Naive thymus-derived CD4-positive, alpha-beta T cell (primary cell): ENCODE results near the gene PPP2R5D. TPM values are rescaled to one million over a fixed set of nuclear protein-coding genes. Genes with fewer than 3 reads are reported as not detected.
A peak's percentile ranks its signal among the peaks of the same experiment; 100 is the strongest.

Experiments used
- ATAC-seq: fragments of 150-1000 bp; cut with Tn5 transposase; 2 replicates; pipeline ENCODE4 v1.10.0; 2021; ENCODE audit warnings: mild to moderate bottlenecking, moderate library complexity
- CTCF ChIA-PET: fragments of 350-600 bp; sonication (Branson Sonifier 250); formaldehyde crosslinking; loops from one replicate; lab custom pipeline; 2021; ENCODE audit warnings: antibody characterized with exemption; lab: Charles Lee
- POLR2A ChIA-PET: fragments of 350-600 bp; sonication (Branson Sonifier 250); formaldehyde crosslinking; loops from one replicate; lab custom pipeline; 2021; ENCODE audit warnings: antibody characterized with exemption, inconsistent platforms; lab: Charles Lee
- DNase-seq, 9 donors: peaks; one replicate each; pipeline versions ENCODE4 v3.0.0 to v3.0.0-alpha.2; 2020 to 2022; ENCODE audit warnings: mixed read lengths in 1 of 9
- H3K27ac ChIP-seq: one replicate; pipeline ENCODE4 v1.7.0; 2013; ENCODE audit warnings: mild to moderate bottlenecking, low read depth, low read length, moderate library complexity
- H3K27me3 ChIP-seq, 2 donors: one replicate each; pipeline ENCODE4 v1.7.0; 2013; ENCODE audit warnings: low read length in 2 of 2, mild to moderate bottlenecking in 2 of 2, moderate library complexity in 2 of 2; ENCODE audit not compliant: control insufficient read depth in 2 of 2, insufficient read depth in 2 of 2
- H3K36me3 ChIP-seq, 3 experiments: 1 replicate in 2 of 3; 2 replicates in 1 of 3; pipeline ENCODE4 v1.7.0; 2013; ENCODE audit warnings: low read length in 3 of 3, mild to moderate bottlenecking in 3 of 3, moderate library complexity in 1 of 3; ENCODE audit not compliant: insufficient read depth in 3 of 3, control insufficient read depth in 2 of 3
- H3K4me1 ChIP-seq, 2 donors: one replicate each; pipeline ENCODE4 v1.7.0; 2013; ENCODE audit warnings: low read length in 2 of 2, mild to moderate bottlenecking in 2 of 2, moderate library complexity in 1 of 2; ENCODE audit not compliant: control insufficient read depth in 2 of 2, insufficient read depth in 2 of 2
- H3K4me3 ChIP-seq: 2 replicates; pipeline ENCODE4 v1.7.0; 2013; ENCODE audit warnings: mild to moderate bottlenecking, low read length
- H3K9me3 ChIP-seq, 3 experiments: 1 replicate in 2 of 3; 2 replicates in 1 of 3; pipeline ENCODE4 v1.7.0; 2013; ENCODE audit warnings: low read length in 3 of 3; ENCODE audit not compliant: control insufficient read depth in 2 of 3
- H3K27ac Mint-ChIP-seq, 9 donors: one replicate each; pipeline ENCODE4 v1.8.0; 2020 to 2022; ENCODE audit warnings: mixed read lengths in 9 of 9, mild to moderate bottlenecking in 8 of 9, moderate library complexity in 5 of 9, inconsistent platforms in 2 of 9
- H3K27me3 Mint-ChIP-seq, 5 donors: one replicate each; pipeline ENCODE4 v1.8.0; 2021 to 2022; ENCODE audit warnings: mixed read lengths in 5 of 5, mild to moderate bottlenecking in 1 of 5
- H3K36me3 Mint-ChIP-seq, 5 donors: one replicate each; pipeline ENCODE4 v1.8.0; 2020 to 2022; ENCODE audit warnings: mixed read lengths in 5 of 5, mild to moderate bottlenecking in 3 of 5, inconsistent platforms in 1 of 5
- H3K4me1 Mint-ChIP-seq, 7 donors: one replicate each; pipeline ENCODE4 v1.8.0; 2020 to 2022; ENCODE audit warnings: mixed read lengths in 7 of 7, mild to moderate bottlenecking in 3 of 7, inconsistent platforms in 1 of 7
- H3K4me3 Mint-ChIP-seq, 10 donors: one replicate each; pipeline ENCODE4 v1.8.0; 2020 to 2022; ENCODE audit warnings: mild to moderate bottlenecking in 10 of 10, mixed read lengths in 10 of 10, moderate library complexity in 6 of 10, inconsistent platforms in 2 of 10
- H3K9me3 Mint-ChIP-seq, 11 donors: one replicate each; pipeline ENCODE4 v1.8.0; 2020 to 2022; ENCODE audit warnings: mixed read lengths in 11 of 11, mild to moderate bottlenecking in 4 of 11, inconsistent platforms in 1 of 11, moderate library complexity in 1 of 11
- intact Hi-C, 2 donors: fragments of 100-400 bp; cut with micrococcal nuclease; formaldehyde crosslinking; loops; one replicate each; pipeline ENCODE4 v1.15.1; 2023
- polyA plus RNA-seq, 2 donors: library from polyadenylated mRNA; unstranded; fragments of 300-500 nt; fragmentation: Illumina TruSeq; gene quantifications; one replicate each; pipeline ENCODE4 v1.2.3, GENCODE V29; 2021
- total RNA-seq, 6 experiments: library from RNA in 5 of 6; stranded (reverse) in 5 of 6; gene quantifications; 1 replicate in 5 of 6; 2 replicates in 1 of 6; pipeline ENCODE4 v1.2.3 and lab custom pipeline; 2021 to 2026

Gene PPP2R5D
- total and polyA plus RNA-seq, 7 experiments from 2014 or later: 19.7 to 60.4 (median 28.2) TPM

- Histone ChIP-seq H3K36me3 (peaks cover 0 to 61% (median 3%) of the 10 kb centered on the region in 3 experiments), H3K4me3 (peak overlapping the region; percentile 73), H3K4me1 (peaks cover 20 to 31% of the 10 kb centered on the region in 2 donors), H3K27me3 (no peaks in the 10 kb centered on the region), H3K9me3 (no peaks in the 10 kb centered on the region), H3K27ac (peak overlapping the region; percentile 82)
- DNase-seq (no peak), ATAC-seq (no peak)
- CTCF ChIA-PET: interaction anchor here (0.6 to 1.5 kb wide), 7 partner anchors 9 to 473 kb away, joined by 3 to 7 read pairs (median 3); no protein-coding TSS in a partner anchor
- POLR2A ChIA-PET: interaction anchor here (0.6 to 4.6 kb wide), 18 partner anchors 9 to 267 kb away, joined by 3 to 70 read pairs (median 6); partner anchors contain the start of genes CNPY3, CUL7, DNPH1 and KLC4
- intact Hi-C loops: loop anchor here (1.0 to 5.0 kb wide), 11 partner anchors 34 to 1941 kb away; partner anchors contain the start of genes PEX6 (in 2 of the 2), CNPY3 (in 1 of the 2), GTPBP2 (in 1 of the 2) and NFYA (in 1 of the 2)
- Mint-ChIP-seq H3K27ac (peak overlapping the region; percentile 82 to 97 (median 92)), H3K36me3 (peaks cover 0 to 28% (median 5%) of the 10 kb centered on the region in 5 donors), H3K9me3 (peaks cover 0 to 1% (median 0%) of the 10 kb centered on the region in 11 donors), H3K4me1 (peaks cover 45 to 76% (median 58%) of the 10 kb centered on the region in 7 donors), H3K27me3 (peaks cover 0 to 3% (median 0%) of the 10 kb centered on the region in 5 donors), H3K4me3 (peak overlapping the region; percentile 85 to 99 (median 92))
These were observed 28.9 kb downstream of the PPP2R5D start for GRCh38 chr6:43013097-43013842.

- H3K27ac ChIP-seq: peak within 1 kb of the TSS; percentile 84
- Mint-ChIP-seq H3K27me3 (peaks cover 0 to 3% (median 0%) of the 10 kb centered on the region in 5 donors), H3K4me1 (peaks cover 45 to 78% (median 58%) of the 10 kb centered on the region in 7 donors), H3K4me3 (peak within 1 kb of the TSS; percentile 85 to 99 (median 92)), H3K27ac (peak within 1 kb of the TSS; percentile 82 to 97 (median 92)), H3K9me3 (peaks cover 0 to 1% (median 0%) of the 10 kb centered on the region in 11 donors), H3K36me3 (peaks cover 0 to 28% (median 5%) of the 10 kb centered on the region in 5 donors)
- H3K36me3 ChIP-seq: peaks cover 3 to 61% (median 5%) of the 10 kb centered on the region in 3 experiments
- peaks cover 20 to 31% of the 10 kb centered on the region in 2 donors for H3K4me1 ChIP-seq
- peak; percentile 98 for ATAC-seq
- POLR2A ChIA-PET: interaction anchor here (0.6 to 4.6 kb wide), 19 partner anchors 9 to 964 kb away, joined by 3 to 70 read pairs (median 5); partner anchors contain the start of genes CNPY3, CUL7, DNPH1 and KLC4
- H3K27me3 ChIP-seq: no peaks in the 10 kb centered on the region
- peak within 1 kb of the TSS; percentile 73 for H3K4me3 ChIP-seq
- H3K9me3 ChIP-seq: no peaks in the 10 kb centered on the region
- CTCF ChIA-PET: interaction anchor here (0.9 to 1.5 kb wide), 3 partner anchors 9 to 40 kb away, joined by 3 to 7 read pairs (median 5); no protein-coding TSS in a partner anchor
- peak; percentile 83 to 100 (median 99) for DNase-seq
- intact Hi-C loops: loop anchor here (1.0 to 5.0 kb wide), 22 partner anchors 8 to 1942 kb away; partner anchors contain the start of genes CNPY3 (in 2 of the 2), CUL7 (in 2 of the 2), KLC4 (in 2 of the 2) and MRPL2 (in 2 of the 2)
These were observed 29.6 kb downstream of the PPP2R5D start, which contains the start of the genes KLHDC3 and MEA1 for GRCh38 chr6:43013843-43014433. Gene KLHDC3 (plus strand): TSS chr6:43014249. CDS start chr6:43017193, 2,944 bp downstream. Gene MEA1 (minus strand): TSS chr6:43013946. CDS start chr6:43013813, 133 bp downstream.

GRCh38 chr6:43014434-43014909, 30.1 kb downstream of the PPP2R5D start:
- H3K4me1 Mint-ChIP-seq: peaks cover 49 to 82% (median 59%) of the 10 kb centered on the region in 7 donors
- H3K9me3 Mint-ChIP-seq: peaks cover 0 to 1% (median 0%) of the 10 kb centered on the region in 11 donors
- Histone ChIP-seq H3K4me1 (peaks cover 20 to 31% of the 10 kb centered on the region in 2 donors), H3K27me3 (no peaks in the 10 kb centered on the region), H3K27ac (peak overlapping the region; percentile 84), H3K4me3 (peak overlapping the region; percentile 73), H3K9me3 (no peaks in the 10 kb centered on the region), H3K36me3 (peaks cover 3 to 60% (median 8%) of the 10 kb centered on the region in 3 experiments)
- intact Hi-C loops: loop anchor here (1.0 to 5.0 kb wide), 18 partner anchors 8 to 1942 kb away; partner anchors contain the start of genes CUL7 (in 2 of the 2), KLC4 (in 2 of the 2), MRPL2 (in 2 of the 2) and POLR1C (in 2 of the 2)
- H3K36me3 Mint-ChIP-seq: peaks cover 0 to 31% (median 9%) of the 10 kb centered on the region in 5 donors
- POLR2A ChIA-PET: interaction anchor here (0.6 to 4.6 kb wide), 16 partner anchors 8 to 965 kb away, joined by 3 to 70 read pairs (median 5); partner anchors contain the start of genes CNPY3, CUL7, DNPH1 and KLC4
- H3K27me3 Mint-ChIP-seq: peaks cover 0 to 3% (median 0%) of the 10 kb centered on the region in 5 donors
- H3K27ac Mint-ChIP-seq: peak overlapping the region; percentile 82 to 97 (median 92)
- no peak for DNase-seq
- no peak for ATAC-seq
- CTCF ChIA-PET: interaction anchor here (0.6 to 1.5 kb wide), 4 partner anchors 10 to 121 kb away, joined by 3 to 7 read pairs (median 4); no protein-coding TSS in a partner anchor
- H3K4me3 Mint-ChIP-seq: peak overlapping the region; percentile 85 to 99 (median 92)

- Mint-ChIP-seq H3K4me3 (peak overlapping the region; percentile 43 to 73 (median 56)), H3K4me1 (peaks cover 52 to 81% (median 64%) of the 10 kb centered on the region in 7 donors), H3K9me3 (peaks cover 0 to 1% (median 0%) of the 10 kb centered on the region in 11 donors), H3K27me3 (peaks cover 0 to 3% (median 0%) of the 10 kb centered on the region in 5 donors), H3K27ac (peak overlapping the region in 6 of 9 donors; percentile 13 to 80 (median 70)), H3K36me3 (peaks cover 0 to 32% (median 9%) of the 10 kb centered on the region in 5 donors)
- Histone ChIP-seq H3K36me3 (peaks cover 0 to 42% (median 8%) of the 10 kb centered on the region in 3 experiments), H3K4me3 (no peak overlapping the region), H3K9me3 (no peaks in the 10 kb centered on the region), H3K4me1 (peaks cover 26 to 31% of the 10 kb centered on the region in 2 donors), H3K27me3 (no peaks in the 10 kb centered on the region), H3K27ac (peak overlapping the region; percentile 45)
- intact Hi-C loops: no loop called here
- POLR2A ChIA-PET: interaction anchor here (0.6 to 4.6 kb wide), 6 partner anchors 32 to 87 kb away, joined by 3 to 70 read pairs (median 19); partner anchors contain the start of genes CNPY3, CUL7, KLC4 and MRPL2
- no peak for DNase-seq
- ATAC-seq: no peak
- CTCF ChIA-PET: interaction anchor here (1.2 kb wide), 1 partner anchor 128 kb away, joined by 3 read pairs; no protein-coding TSS in a partner anchor
These were observed 32.0 kb downstream of the PPP2R5D start for GRCh38 chr6:43016176-43016942.

- Mint-ChIP-seq H3K9me3 (peaks cover 0 to 1% (median 0%) of the 10 kb centered on the region in 11 donors), H3K36me3 (peaks cover 0 to 30% (median 12%) of the 10 kb centered on the region in 5 donors), H3K27me3 (peaks cover 0 to 3% (median 0%) of the 10 kb centered on the region in 5 donors), H3K4me3 (peak overlapping the region in 1 of 10 donors; percentile 69), H3K4me1 (peaks cover 48 to 80% (median 62%) of the 10 kb centered on the region in 7 donors), H3K27ac (peak overlapping the region in 2 of 9 donors; percentile 13 to 80)
- Histone ChIP-seq H3K27me3 (no peaks in the 10 kb centered on the region), H3K27ac (peak overlapping the region; percentile 45), H3K36me3 (peaks cover 0 to 40% (median 8%) of the 10 kb centered on the region in 3 experiments), H3K4me1 (peaks cover 26 to 31% of the 10 kb centered on the region in 2 donors), H3K4me3 (no peak overlapping the region), H3K9me3 (no peaks in the 10 kb centered on the region)
- DNase-seq (no peak), ATAC-seq (no peak)
- CTCF ChIA-PET: interaction anchor here (1.1 kb wide), 1 partner anchor 127 kb away, joined by 3 read pairs; no protein-coding TSS in a partner anchor
- intact Hi-C loops: no loop called here
- POLR2A ChIA-PET: interaction anchor here (1.0 to 4.6 kb wide), 5 partner anchors 33 to 87 kb away, joined by 3 to 67 read pairs (median 4); partner anchors contain the start of genes CNPY3, CUL7, KLC4 and MRPL2
These were observed 32.6 kb downstream of the PPP2R5D start for GRCh38 chr6:43016943-43017334.
